Esophagus muscularis mucosa (tissue), 3 donors: ENCODE measurements around the gene ETV6.

Experiments
- POLR2A ChIP-seq: fragments of 450-650 bp; IDR thresholded peaks from one replicate; pipeline ENCODE4 v1.6.1; 2017; ENCODE audit warnings: antibody characterized with exemption, moderate library complexity, mild to moderate bottlenecking, low read depth
- TF ChIP-seq, protein P1 (sequence below), 3 experiments: fragments of 200-600 bp in 2 of 3; fragments of 450-650 bp in 1 of 3; sonication (generic) in 2 of 3; IDR thresholded peaks; one replicate each; pipeline ENCODE4 v1.5.1; 2017 to 2019; ENCODE audit warnings: antibody characterized with exemption in 3 of 3, mild to moderate bottlenecking in 2 of 3, moderate library complexity in 1 of 3

DNA sequence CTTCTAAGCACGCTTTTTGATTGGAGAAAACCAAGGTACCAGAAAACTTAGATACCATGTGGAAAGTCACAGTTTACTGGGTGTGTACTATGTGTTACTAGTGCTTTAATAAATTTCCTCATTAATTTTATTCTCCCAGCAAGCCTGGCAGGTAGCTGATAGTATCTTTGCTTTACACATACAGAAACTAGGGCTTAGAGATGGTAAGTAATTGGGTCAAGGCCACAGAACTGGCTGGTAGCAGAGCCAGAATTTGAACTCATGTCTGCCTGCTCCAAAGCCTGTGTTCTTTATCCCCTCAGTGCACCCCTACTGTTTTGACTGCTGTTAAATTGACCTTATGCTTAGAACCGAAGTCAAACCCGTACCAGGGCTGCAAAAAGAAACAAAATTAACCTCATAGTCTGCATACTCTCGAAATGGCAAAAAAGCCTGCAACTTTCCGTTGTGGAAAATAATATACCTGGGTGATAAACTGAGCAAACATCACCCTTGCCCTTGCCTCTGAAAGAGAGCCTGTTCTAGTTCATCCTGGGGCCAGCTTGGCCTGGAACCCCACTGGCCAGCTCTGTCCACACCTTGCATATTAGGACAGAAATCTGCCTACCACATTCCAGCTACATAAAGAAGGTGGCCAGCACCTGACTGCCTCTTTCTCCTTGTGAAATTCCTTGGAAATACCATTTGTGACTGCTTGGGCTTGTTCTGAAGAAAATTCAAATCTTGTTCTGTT, 118.9 kb downstream of the ETV6 start:
- TF ChIP-seq, protein P1, sequence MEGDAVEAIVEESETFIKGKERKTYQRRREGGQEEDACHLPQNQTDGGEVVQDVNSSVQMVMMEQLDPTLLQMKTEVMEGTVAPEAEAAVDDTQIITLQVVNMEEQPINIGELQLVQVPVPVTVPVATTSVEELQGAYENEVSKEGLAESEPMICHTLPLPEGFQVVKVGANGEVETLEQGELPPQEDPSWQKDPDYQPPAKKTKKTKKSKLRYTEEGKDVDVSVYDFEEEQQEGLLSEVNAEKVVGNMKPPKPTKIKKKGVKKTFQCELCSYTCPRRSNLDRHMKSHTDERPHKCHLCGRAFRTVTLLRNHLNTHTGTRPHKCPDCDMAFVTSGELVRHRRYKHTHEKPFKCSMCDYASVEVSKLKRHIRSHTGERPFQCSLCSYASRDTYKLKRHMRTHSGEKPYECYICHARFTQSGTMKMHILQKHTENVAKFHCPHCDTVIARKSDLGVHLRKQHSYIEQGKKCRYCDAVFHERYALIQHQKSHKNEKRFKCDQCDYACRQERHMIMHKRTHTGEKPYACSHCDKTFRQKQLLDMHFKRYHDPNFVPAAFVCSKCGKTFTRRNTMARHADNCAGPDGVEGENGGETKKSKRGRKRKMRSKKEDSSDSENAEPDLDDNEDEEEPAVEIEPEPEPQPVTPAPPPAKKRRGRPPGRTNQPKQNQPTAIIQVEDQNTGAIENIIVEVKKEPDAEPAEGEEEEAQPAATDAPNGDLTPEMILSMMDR (IDR thresholded peaks at IDR 0.05) = no peak
- TF ChIP-seq POLR2A = no peak
